A673 (cell line): ENCODE measurements around the gene PRKG1. TPM values are rescaled to one million over a fixed set of nuclear protein-coding genes. Genes with fewer than 3 reads are reported as not detected.
"Not testable (repeated sequence)": the region's sequence is repeated elsewhere in the genome, so short reads cannot be mapped to it uniquely, and the experiment has no call there.

Experiments
- BruUV-seq: library from RNA; stranded (reverse); fragments of 400-500 nt; replicated peaks from 2 replicates; lab custom pipeline; 2021; lab: Mats Ljungman, UMichigan
- CTCF ChIA-PET: fragments of 300-600 bp; sonication (Branson Sonifier 250); formaldehyde crosslinking; loops from one replicate; lab custom pipeline; 2022; ENCODE audit warnings: antibody characterized with exemption; lab: Charles Lee
- POLR2A ChIA-PET: fragments of 300-600 bp; sonication (Branson Sonifier 250); formaldehyde crosslinking; loops from one replicate; lab custom pipeline; 2022; ENCODE audit warnings: antibody characterized with exemption; ENCODE audit not compliant: low non-redundant PET; lab: Charles Lee
- DNase-seq: peaks from one replicate; pipeline ENCODE4 v3.0.0-alpha.2; 2015; ENCODE audit warnings: low spot score
- H3K27ac ChIP-seq: fragments of 200-600 bp; sonication (generic); 2 replicates; pipeline ENCODE4 v1.5.1; 2016; ENCODE audit warnings: mixed run types, low read depth, mild to moderate bottlenecking, mixed read lengths, antibody characterized with exemption, low read length; ENCODE audit not compliant: poor library complexity, severe bottlenecking
- H3K27me3 ChIP-seq: fragments of 200-600 bp; sonication (generic); replicated peaks from 2 replicates; pipeline ENCODE4 v1.6.1; 2017; ENCODE audit warnings: mixed run types, low read depth, mild to moderate bottlenecking, mixed read lengths, antibody characterized with exemption, low read length; ENCODE audit not compliant: insufficient read depth, poor library complexity
- H3K36me3 ChIP-seq: fragments of 200-600 bp; sonication (generic); 2 replicates; pipeline ENCODE4 v1.6.1; 2016; ENCODE audit warnings: mixed run types, mild to moderate bottlenecking, mixed read lengths, antibody characterized with exemption, low read length; ENCODE audit not compliant: insufficient read depth, poor library complexity, severe bottlenecking
- H3K4me1 ChIP-seq: fragments of 200-600 bp; sonication (generic); 2 replicates; pipeline ENCODE4 v1.6.1; 2017; ENCODE audit warnings: mixed run types, mild to moderate bottlenecking, mixed read lengths, antibody characterized with exemption, low read length; ENCODE audit not compliant: insufficient read depth, poor library complexity, severe bottlenecking
- H3K4me3 ChIP-seq: fragments of 200-600 bp; sonication (generic); 2 replicates; pipeline ENCODE4 v1.5.1; 2016; ENCODE audit warnings: low read depth, mixed run types, mild to moderate bottlenecking, mixed read lengths, low read length; ENCODE audit not compliant: poor library complexity, severe bottlenecking
- H3K9me3 ChIP-seq: fragments of 200-600 bp; sonication (generic); 2 replicates; pipeline ENCODE4 v1.6.1; 2016; ENCODE audit warnings: mixed run types, low read depth, mild to moderate bottlenecking, mixed read lengths, antibody characterized with exemption, low read length; ENCODE audit not compliant: poor library complexity, severe bottlenecking
- EZH2 ChIP-seq: fragments of 200-600 bp; sonication (generic); IDR thresholded peaks from 2 replicates; pipeline ENCODE4 v1.6.1; 2017; ENCODE audit warnings: borderline replicate concordance, low read depth, mild to moderate bottlenecking, mixed read lengths, antibody characterized with exemption, low read length; ENCODE audit not compliant: poor library complexity, severe bottlenecking
- intact Hi-C: fragments of 100-400 bp; cut with micrococcal nuclease; formaldehyde crosslinking; loops from one replicate; pipeline ENCODE4 v1.10.0; 2022; ENCODE audit not compliant: unreplicated experiment
- total RNA-seq: library from RNA; stranded (reverse); gene quantifications from 2 replicates; pipeline ENCODE4 v1.2.3, GENCODE V29; 2021
- TF ChIP-seq, protein P1 (sequence below): fragments of 300-800, 200-600 bp; sonication (generic); conservative IDR thresholded peaks from 2 replicates; pipeline ENCODE4 v1.5.1; 2017; ENCODE audit warnings: low read depth, mild to moderate bottlenecking, antibody characterized with exemption, low read length, moderate library complexity, mixed read lengths

The PRKG1 gene
- total RNA-seq, 1 experiment from 2014 or later = 0.58 TPM

DNA sequence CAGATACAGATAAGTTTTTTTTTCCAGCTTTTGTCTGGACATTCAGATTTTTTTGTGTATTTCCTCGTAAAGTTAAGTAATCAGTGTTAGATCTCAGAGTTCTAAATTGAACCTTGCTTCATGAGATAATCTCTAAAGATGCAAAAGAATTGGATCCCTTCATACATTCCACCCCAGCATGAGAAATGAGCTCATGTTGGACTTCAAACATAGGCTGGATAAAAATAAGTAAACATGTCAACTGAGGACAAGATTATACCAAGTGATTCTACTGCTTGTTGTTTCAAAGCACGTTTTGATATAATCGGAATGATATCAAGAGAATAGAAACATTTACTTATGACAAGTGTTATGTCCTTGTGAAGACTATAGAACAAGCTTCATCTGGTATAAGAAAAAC, 1122.8 kb downstream of the PRKG1 start:
- no peak for DNase-seq
- intact Hi-C loops = no loop called here
- Histone ChIP-seq H3K4me3 (no peak overlapping the region), H3K9me3 (no peaks in the 10 kb centered on the region), H3K27me3 (no peaks in the 10 kb centered on the region), H3K36me3 (no peaks in the 10 kb centered on the region), H3K4me1 (no peaks in the 10 kb centered on the region), H3K27ac (no peak overlapping the region)
- TF ChIP-seq EZH2 = no peak
- TF ChIP-seq, protein P1, sequence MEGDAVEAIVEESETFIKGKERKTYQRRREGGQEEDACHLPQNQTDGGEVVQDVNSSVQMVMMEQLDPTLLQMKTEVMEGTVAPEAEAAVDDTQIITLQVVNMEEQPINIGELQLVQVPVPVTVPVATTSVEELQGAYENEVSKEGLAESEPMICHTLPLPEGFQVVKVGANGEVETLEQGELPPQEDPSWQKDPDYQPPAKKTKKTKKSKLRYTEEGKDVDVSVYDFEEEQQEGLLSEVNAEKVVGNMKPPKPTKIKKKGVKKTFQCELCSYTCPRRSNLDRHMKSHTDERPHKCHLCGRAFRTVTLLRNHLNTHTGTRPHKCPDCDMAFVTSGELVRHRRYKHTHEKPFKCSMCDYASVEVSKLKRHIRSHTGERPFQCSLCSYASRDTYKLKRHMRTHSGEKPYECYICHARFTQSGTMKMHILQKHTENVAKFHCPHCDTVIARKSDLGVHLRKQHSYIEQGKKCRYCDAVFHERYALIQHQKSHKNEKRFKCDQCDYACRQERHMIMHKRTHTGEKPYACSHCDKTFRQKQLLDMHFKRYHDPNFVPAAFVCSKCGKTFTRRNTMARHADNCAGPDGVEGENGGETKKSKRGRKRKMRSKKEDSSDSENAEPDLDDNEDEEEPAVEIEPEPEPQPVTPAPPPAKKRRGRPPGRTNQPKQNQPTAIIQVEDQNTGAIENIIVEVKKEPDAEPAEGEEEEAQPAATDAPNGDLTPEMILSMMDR = no peak
- ChIA-PET POLR2A (no interaction called here), CTCF (no interaction called here)
- no TSS peak for BruUV-seq

DNA sequence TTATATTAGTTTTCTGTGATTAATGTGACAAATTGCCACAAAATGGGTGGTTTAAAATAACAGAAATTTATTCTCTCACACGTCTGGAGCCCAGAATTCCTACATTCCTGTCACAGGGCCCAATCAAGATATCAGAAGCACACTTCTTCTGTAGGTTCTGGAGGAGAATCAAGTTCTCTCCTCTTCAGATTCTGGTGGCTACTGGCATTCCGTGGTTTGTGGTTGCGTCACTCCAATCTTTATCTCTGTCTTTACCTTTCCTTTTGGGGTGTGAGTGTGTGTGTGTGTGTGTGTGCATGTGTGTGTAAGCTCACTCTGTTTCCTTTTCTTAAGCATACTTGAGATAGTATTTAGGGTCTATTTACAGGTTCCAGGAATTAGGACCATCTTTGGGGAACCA, 1124.3 kb downstream of the PRKG1 start:
- H3K36me3 ChIP-seq = no peaks in the 10 kb centered on the region
- H3K4me3 ChIP-seq = no peak overlapping the region
- BruUV-seq = no TSS peak
- DNase-seq = no peak
- ChIA-PET CTCF (no interaction called here), POLR2A (no interaction called here)
- no peak overlapping the region for H3K27ac ChIP-seq
- TF ChIP-seq, protein P1 = no peak
- TF ChIP-seq EZH2 = no peak
- no peaks in the 10 kb centered on the region for H3K4me1 ChIP-seq
- H3K9me3 ChIP-seq = no peaks in the 10 kb centered on the region
- intact Hi-C loops = no loop called here
- H3K27me3 ChIP-seq = no peaks in the 10 kb centered on the region

DNA sequence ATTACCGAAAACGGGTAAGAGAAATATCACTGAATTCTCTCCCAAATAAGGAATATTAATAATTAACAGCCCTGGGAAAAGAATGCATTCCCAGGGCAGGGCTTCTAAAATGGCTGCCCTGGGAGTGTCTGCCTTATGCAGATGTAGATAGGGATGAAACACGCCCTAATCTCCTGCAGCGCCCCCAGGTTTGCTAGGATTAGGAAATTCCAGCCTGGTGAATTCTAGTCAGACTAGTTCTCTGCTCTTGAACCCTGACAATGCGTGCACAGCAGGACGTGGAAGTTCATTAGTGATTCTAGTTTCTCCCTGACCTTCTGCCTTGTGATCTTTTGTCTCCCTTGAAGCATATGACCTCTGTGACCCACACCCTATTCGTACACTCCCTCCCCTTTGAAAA, 1130.6 kb downstream of the PRKG1 start:
- CTCF ChIA-PET, H3K9me3 ChIP-seq, H3K4me1 ChIP-seq, H3K27me3 ChIP-seq, DNase-seq, intact Hi-C loops, H3K36me3 ChIP-seq, H3K27ac ChIP-seq, POLR2A ChIA-PET, H3K4me3 ChIP-seq, BruUV-seq: not testable (repeated sequence)

- CTCF ChIA-PET = no interaction called here
Observed at GRCh38 chr10:52208365-52208764, 1134.1 kb downstream of the PRKG1 start.

More at GRCh38 chr10:52208365-52208764, 1134.1 kb downstream of the PRKG1 start:
- H3K27ac ChIP-seq = no peak overlapping the region
- H3K36me3 ChIP-seq = no peaks in the 10 kb centered on the region
- no peaks in the 10 kb centered on the region for H3K9me3 ChIP-seq
- H3K4me3 ChIP-seq = no peak overlapping the region
- no peak for DNase-seq
- intact Hi-C loops = no loop called here
- no peaks in the 10 kb centered on the region for H3K4me1 ChIP-seq
- no TSS peak for BruUV-seq
- TF ChIP-seq EZH2 = no peak
- TF ChIP-seq, protein P1 = no peak
- H3K27me3 ChIP-seq = no peaks in the 10 kb centered on the region
- POLR2A ChIA-PET = no interaction called here
